GOT3 (cell line): ENCODE data around the gene F12.
"Not testable (repeated sequence)": the region's sequence is repeated elsewhere in the genome, so short reads cannot be mapped to it uniquely, and the experiment has no call there.

Source experiments
- DNase-seq: peaks from one replicate; lab custom pipeline; 2025; ENCODE audit warnings: mixed read lengths; lab: John Stamatoyannopoulos, UW

The F12 gene

DNA sequence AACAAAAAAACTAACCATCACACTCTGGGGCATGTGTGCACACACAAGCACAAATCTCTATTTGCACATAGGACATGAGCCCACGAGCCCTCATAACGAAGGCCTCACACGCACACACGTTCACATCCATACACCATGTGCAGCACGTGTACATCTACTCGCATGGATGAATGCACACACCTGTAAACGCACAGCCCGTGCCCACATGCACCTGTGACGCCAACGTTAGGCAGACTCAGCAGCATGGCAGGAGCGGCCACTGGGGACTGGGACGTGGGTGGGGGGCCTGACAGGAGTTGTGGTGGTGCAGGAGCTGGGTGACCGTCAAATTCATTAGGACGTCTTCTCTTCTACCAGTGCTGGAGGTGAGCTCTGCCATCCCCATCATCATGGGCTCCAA, 22.0 kb downstream of the F12 start:
- no peak for DNase-seq

- no peak for DNase-seq
Measured at GRCh38 chr5:177386542-177386941, 22.8 kb downstream of the F12 start.

GRCh38 chr5:177385720-177386119, 23.6 kb downstream of the F12 start:
- no peak for DNase-seq

GRCh38 chr5:177384134-177384533, 25.2 kb downstream of the F12 start, which contains the start of gene SLC34A1:
Gene SLC34A1 (plus strand): TSS chr5:177384434. CDS start chr5:177385742, 1,308 bp downstream.
- DNase-seq = no peak

GRCh38 chr5:177383181-177383580, 26.2 kb downstream of the F12 start:
- no peak for DNase-seq

DNA sequence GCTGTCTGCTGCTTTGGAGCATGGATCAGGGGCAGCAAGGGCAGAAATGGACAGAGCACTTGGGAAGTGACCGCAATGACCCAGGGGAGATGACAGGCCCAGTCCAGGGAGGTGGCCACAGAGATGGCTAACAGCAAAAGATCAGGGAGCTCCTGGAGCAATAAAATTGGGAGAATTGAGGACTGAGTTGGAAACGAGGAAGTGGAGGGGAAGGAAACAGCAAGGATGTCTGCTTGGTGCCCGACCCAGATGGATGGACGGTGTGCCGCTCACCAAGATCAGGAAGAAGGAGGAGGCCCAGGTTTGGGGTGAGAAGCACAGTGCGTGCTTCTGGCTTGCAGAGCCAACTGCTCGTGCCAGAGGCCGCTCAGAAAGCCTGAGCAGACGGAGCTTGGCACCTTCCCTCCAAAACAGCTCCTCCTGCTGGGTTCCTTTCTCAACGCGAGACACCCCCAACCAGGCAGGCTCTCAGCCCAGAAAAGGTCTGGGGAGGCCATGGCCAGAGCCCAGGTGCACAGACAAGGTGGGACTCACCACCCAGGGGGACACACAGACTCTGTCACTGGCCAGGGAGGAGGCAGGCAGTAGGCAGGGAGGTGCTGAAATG, 26.8 kb downstream of the F12 start:
- DNase-seq = no peak

GRCh38 chr5:177380805-177381126, 28.6 kb downstream of the F12 start:
- DNase-seq = no peak

GRCh38 chr5:177378884-177379883, 30.2 kb downstream of the F12 start:
- no peak for DNase-seq

- no peak for DNase-seq
Measured at GRCh38 chr5:177377851-177378776, 31.2 kb downstream of the F12 start.

DNA sequence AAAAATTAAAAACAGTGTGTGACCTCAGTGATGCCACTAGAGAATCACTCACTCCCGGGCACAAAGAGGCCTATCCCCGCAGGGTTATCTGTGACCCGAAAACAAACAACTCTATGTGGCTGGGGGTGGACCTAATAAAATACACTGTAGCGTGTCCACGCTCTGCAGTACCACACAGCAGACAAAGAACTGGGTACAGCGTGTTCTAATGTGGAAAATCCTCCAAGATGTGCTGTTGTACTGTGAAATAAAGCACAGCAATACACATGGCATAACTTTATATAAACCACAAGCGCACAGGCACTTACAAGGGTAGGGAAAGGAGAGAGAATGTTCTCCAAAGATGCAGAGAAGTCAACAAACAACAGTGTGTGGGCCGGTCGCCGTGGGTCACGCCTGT, 33.3 kb downstream of the F12 start:
- DNase-seq = no peak

- DNase-seq = not testable (repeated sequence)
Measured at GRCh38 chr5:177375516-177375915, 33.8 kb downstream of the F12 start.

DNA sequence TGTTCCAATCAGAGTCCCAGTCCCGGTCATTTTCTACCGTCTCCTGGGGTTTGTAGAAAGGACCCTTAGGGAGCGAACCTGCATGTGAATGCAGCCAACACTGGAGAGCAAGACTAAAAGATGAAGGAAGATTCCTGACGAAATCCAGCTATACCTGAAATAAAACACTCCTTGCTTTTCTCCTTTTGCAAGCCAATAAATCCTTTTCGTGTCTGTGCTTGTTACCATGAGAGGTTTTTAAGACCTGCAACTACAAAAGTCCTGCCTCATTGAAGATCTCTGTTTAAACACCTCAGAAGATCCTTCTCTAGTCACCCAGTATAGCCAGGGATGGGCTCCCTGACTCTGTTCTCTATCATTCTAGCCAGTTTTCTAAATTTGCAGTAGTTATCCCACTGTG, 35.2 kb downstream of the F12 start:
- DNase-seq = no peak

DNA sequence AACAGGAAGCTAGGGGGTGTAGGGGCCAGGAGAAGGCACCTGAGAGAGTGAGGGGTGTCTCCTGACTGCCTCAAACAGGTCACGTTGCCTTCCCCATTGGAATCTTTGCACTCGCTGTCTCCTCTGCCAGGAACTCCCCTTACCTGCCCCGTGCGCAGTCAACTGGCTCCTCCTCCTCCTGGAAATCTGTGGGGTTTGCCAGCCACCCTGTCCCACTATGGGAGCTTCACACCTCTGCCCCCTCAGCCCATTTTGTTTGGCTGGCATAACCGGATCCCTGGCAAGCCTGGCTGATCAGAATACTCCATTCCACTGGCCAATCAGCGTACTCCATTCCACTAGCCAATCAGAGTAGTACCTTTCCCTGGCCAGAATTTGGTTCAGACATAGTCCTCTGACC, 35.6 kb downstream of the F12 start:
- DNase-seq = no peak

GRCh38 chr5:177372910-177373309, 36.5 kb downstream of the F12 start:
- DNase-seq = no peak

- DNase-seq = no peak
Measured at GRCh38 chr5:177372034-177372896, 37.1 kb downstream of the F12 start.

- no peak for DNase-seq
Measured at GRCh38 chr5:177371120-177372033, 38.0 kb downstream of the F12 start.

- no peak for DNase-seq
Measured at GRCh38 chr5:177370488-177371119, 38.8 kb downstream of the F12 start.

- DNase-seq = no peak
Measured at GRCh38 chr5:177369645-177370440, 39.5 kb downstream of the F12 start.
